ENCODE measurements around the gene EVI2B.
"Not testable (repeated sequence)": the region's sequence is repeated elsewhere in the genome, so short reads cannot be mapped to it uniquely, and the experiment has no call there.

Gene EVI2B

GRCh38 chr17:31310260-31310659 is 3.6 kb downstream of the EVI2B start:
- no peak for DNase-seq

- DNase-seq, result no peak
Measured at GRCh38 chr17:31309556-31309955, 4.3 kb downstream of the EVI2B start.

- no peak for DNase-seq
Measured at GRCh38 chr17:31308372-31309334, 5.2 kb downstream of the EVI2B start.

DNA sequence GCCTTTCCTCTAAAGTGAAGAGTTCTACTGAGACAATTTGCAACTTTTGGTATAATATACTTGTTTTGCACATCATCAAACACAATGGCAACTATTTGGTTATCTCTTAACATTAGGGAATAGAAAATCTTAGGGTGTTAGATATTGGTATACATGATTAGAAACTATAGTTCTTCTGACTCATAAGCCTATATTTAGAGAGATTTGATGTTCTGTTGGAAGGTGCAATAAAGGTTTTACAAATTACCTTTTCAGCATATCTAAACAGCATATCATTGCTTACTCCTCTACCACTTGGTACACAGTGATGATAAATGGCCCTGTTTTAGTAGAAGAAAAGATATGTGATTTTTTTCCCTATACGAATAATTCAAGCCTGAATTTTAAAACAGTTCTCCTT is 6.2 kb downstream of the EVI2B start:
- no peak for DNase-seq

- no peak for DNase-seq
Measured at GRCh38 chr17:31299624-31300023, 14.2 kb downstream of the EVI2B start.

- DNase-seq, result no peak
Measured at GRCh38 chr17:31297090-31297489, 16.8 kb downstream of the EVI2B start, which contains the start of gene OMG. OMG (minus strand) TSS chr17:31297239; CDS start chr17:31296331, 908 bp downstream.

DNA sequence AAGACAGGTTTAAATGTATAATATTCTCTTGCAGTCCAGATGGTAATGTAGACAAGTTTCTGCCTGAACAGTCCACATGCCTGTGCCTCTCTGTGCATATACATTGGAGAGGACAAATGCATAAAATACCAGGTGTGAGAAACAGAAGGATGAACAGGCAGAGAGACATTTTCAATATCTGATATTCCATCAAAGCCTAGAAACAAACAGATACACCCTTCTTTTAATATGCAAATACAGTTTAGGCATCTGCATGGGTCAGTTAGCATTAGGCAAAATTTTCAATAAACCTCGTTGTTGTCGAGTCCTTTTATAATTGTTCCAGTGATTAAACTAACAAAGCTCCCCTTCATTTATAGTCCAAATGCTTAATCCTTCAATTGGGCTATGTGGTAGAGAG is 17.7 kb downstream of the EVI2B start:
- DNase-seq, result no peak

DNA sequence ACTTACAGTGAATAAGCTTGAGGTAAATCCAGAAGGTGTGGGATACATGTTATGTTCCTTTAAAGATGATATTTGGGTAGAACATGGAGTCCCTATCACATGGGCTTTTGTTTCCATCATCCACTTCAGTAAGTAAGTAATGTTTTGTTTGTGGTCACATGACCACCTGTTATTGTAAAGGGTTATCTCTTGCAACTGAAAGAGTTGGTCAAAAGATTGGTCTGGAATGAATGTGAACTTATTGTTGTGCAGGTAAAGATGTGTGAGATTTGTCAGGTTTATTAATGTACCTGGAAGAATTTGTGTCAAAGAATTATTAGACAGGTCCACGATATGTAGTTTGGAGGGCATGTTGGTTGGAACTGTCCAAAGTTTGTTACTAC is 18.4 kb downstream of the EVI2B start:
- DNase-seq, result no peak

- DNase-seq, result no peak
Measured at GRCh38 chr17:31294820-31295488, 18.9 kb downstream of the EVI2B start.

GRCh38 chr17:31294231-31294630 is 19.6 kb downstream of the EVI2B start:
- DNase-seq, result no peak

- no peak for DNase-seq
Measured at GRCh38 chr17:31293581-31293980, 20.3 kb downstream of the EVI2B start.

- no peak for DNase-seq
Measured at GRCh38 chr17:31291820-31292219, 22.0 kb downstream of the EVI2B start.

GRCh38 chr17:31289790-31290189 is 24.1 kb downstream of the EVI2B start:
- DNase-seq, result no peak

DNA sequence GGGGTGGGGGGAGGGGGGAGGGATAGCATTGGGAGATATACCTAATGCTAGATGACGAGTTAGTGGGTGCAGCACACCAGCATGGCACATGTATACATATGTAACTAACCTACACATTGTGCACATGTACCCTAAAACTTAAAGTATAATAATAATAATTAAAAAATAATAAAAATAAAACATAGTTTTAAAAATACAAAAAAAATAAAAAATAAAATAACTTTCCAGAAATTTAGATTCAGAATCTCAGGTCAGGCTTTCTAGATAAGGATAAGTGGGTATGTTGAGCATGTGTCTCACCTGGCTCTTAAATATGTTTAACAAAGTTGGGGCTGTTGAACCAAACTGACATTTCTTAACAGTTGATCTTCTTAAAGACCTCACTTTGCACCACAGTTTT is 25.9 kb downstream of the EVI2B start:
- DNase-seq, result not testable (repeated sequence)

- DNase-seq, result no peak
Measured at GRCh38 chr17:31286587-31286986, 27.3 kb downstream of the EVI2B start.

DNA sequence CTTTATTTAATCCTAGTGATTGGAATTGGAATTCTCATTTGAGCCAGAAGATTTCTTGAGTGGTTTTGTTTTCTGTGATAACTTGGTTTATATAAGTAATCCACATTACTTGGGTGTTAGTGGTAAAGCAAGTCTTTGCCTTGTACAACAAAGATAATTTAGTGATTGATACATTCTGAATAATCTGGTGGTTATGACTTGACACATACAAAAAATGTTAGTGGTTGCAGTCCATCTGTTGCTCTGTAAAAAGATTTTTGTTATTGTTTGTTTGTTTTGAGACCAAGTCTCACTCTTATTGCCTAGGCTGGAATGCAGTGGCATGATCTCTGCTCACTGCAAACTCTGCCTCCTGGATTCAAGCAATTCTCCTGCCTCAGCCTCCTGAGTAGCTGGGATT is 30.0 kb downstream of the EVI2B start:
- no peak for DNase-seq

- no peak for DNase-seq
Measured at GRCh38 chr17:31281061-31281460, 32.8 kb downstream of the EVI2B start.

DNA sequence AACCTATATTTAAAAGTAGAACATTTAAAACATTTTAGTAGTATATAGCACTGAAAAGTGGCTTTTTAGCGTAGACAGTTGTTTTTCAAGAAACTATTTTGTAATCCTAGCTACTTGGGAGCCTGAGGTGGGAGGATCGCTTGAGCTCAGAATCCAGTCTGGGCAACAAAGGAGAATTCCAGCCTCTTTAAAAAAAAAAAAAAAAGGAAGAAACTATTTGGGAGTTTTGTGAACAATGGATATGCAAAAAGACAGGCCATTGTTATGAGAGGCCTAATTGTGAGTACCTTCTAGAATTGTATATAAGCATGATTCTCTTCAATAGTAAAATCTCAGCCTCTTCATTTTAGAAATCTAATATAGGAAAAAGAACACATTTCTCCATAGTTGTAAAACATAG is 34.5 kb downstream of the EVI2B start:
- DNase-seq, result no peak

GRCh38 chr17:31275116-31275515 is 38.7 kb downstream of the EVI2B start:
- no peak for DNase-seq

DNA sequence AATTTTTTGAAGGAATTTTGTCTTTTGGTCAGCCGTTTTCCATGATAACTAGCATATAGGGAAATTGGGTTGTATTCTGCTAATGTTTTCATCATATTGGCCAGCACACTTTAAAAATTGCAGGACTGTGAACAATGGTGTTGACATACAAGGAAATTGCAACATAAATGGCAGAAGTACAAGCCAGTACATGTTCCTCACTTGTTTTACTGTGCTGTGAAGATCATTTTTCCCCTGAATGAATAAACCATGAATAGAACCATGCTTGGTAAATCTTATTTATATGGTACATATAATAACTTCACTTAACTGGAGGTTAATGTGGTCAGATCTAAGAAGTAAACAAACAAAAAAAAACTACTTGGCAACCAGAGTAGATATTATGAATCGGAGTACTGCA is 39.6 kb downstream of the EVI2B start:
- DNase-seq, result no peak

DNA sequence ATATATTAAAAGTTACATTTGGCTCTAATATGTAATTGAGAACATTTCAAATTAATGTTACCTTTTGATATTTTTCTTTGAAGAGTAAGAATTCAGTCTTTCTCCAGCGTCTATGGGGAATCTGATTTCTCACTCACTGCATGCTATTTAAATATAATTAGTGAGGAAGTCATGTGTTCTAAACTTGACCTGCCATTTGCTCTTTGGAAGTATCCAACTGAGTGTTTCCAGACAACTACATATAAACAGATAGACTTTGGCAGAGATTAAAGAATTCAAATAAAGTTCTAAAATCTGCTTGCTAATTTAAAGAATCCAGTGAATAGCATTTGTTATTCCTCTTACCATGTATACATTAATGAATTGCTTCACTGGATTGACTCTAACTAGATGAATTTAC is 40.3 kb downstream of the EVI2B start:
- no peak for DNase-seq

GRCh38 chr17:31272803-31273202 is 41.1 kb downstream of the EVI2B start:
- no peak for DNase-seq

- no peak for DNase-seq
Measured at GRCh38 chr17:31272236-31272635, 41.6 kb downstream of the EVI2B start.

- peak; percentile 65 for DNase-seq
Measured at GRCh38 chr17:31269578-31269983, 44.3 kb downstream of the EVI2B start.

Data from eye (tissue), 1 donor.